Dermis microvascular lymphatic vessel endothelial cell (primary cell): ENCODE measurements around the gene CMIP. TPM values are rescaled to one million over a fixed set of nuclear protein-coding genes. Genes with fewer than 3 reads are reported as not detected.
"Not testable (repeated sequence)": the region's sequence is repeated elsewhere in the genome, so short reads cannot be mapped to it uniquely, and the experiment has no call there.

Experiments
- DNase-seq, 2 donors: peaks; one replicate each; pipeline versions ENCODE4 v3.0.0 to v3.0.0-alpha.2; 2010; ENCODE audit warnings: low read depth in 2 of 2
- total RNA-seq: library from RNA; depleted of rRNA; stranded (reverse); fragments of >200 nt; gene quantifications from 2 replicates; pipeline ENCODE4 v1.2.1, GENCODE V29; 2014

Gene CMIP
- total RNA-seq, 1 donor from 2014 or later = 8.0 TPM

- peak in 1 of 2 donors; percentile 39 for DNase-seq
Observed at GRCh38 chr16:81565321-81566028, 120.9 kb downstream of the CMIP start.

DNA sequence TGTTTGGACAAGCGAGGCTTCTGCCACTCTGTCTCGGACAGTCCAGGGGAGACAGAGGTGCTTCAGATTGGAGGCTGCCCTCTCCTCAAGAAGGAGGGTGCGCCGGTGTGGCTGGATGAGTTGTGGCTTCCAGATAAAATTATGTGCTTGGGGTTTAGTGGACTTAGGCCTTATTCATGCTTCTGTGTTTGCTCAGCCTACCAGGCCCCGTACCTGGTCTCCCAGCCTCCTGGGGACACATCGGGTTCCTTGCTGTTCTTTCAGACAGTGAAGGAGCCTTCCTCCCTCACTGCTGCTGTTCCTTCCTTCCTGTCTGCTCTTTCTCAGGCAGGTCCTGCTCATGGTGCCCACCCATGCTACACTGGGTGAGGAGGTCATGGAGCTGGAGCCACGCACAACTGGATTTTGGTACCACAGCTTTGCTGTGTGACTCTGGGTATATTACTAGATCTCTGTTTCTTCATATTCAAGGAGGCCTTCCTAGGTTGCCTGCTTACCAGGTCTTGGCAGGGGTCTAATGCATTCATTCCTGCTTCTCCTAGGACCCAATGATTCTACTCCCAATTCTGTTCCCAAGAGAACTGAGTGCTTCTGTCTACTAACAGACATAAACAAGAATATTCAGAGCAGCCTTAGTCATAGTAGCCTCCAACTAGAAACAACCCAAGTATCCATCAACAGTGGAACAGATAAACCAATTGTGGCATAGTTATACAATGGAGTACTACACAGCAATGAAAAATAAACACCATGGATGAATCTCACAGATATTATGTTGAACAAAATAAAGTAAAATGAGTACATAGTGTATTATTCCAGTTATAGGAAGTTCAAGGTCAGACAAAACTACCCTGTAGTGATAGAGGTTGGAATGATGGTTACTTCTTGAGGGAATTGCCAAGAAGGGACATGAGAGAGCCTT lies 121.7 kb downstream of the CMIP start:
- no peak for DNase-seq

DNA sequence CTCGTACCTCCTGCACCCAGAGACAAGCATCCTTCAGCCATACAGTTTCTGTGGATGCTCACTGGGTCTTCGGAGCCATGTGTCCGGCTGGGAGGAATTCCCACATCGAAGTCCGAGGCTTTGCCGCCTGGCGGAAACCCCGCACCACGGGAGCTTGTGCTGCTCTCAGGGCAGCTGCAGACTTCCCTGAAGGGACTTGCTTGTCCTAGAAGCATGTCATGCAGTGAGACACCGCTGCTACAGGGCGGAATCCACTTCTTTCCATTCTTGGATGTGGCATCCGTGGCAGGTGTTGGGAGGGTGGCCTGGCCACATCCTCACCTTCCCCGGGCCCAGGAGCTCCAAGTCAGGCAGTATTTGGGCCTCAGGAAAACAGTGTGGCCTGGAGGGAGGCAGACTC lies 122.5 kb downstream of the CMIP start:
- DNase-seq = no peak

DNA sequence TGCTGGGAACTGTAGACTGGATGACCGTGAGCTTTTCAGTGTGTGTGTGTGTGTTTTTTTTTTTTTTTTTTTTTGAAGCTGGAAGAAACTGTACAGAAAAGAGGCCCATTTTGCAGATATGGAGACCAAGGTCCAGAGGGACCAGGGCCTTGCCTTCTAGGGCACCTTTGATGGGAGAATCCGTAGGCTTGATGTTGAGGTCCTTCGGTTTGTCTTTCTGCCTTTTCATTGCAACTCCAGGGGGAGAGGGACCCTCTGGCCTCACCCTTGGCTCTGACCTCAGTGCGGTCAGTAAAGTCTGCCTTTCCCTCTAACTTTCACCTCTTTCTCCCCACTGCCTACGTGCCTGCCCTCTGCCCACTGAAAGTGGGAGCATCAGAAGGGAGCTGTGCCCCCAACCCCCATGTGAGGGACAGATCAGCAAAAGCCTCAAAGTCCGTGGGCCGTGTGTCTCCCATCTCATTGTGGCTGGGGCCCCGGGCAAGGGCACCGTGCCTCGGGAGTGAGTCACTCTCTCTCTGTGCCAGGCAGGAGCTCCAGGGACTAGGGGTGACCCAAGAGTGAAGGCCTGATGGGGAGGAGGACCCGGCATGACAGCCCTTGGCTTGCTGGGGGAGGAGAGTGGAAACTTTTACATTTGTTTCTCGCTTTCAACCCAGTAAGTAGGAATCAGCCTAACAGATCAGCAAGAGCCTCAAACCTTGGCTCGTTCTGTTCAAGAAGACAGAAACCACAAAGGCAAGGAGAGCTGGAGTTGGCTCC lies 123.6 kb downstream of the CMIP start:
- peak in 1 of 2 donors; percentile 39 for DNase-seq

DNA sequence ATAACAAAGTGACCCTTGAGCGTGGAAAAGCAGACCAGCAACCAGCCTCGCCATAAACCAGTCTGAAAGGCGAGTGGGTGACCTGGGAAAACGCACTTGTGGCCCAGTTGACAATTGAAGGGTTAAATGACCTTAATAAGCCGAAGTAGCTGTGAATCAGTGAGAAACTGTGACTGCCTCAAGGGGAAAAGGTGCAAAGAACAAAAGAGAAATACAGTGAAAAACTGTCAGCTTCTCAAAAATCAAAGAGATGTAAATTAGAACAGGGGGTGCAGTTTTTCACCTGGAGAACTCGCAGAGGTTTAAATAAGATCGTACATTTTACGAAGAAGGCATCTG lies 124.1 kb downstream of the CMIP start:
- no peak for DNase-seq

- DNase-seq = no peak
Observed at GRCh38 chr16:81569361-81570034, 124.9 kb downstream of the CMIP start.

DNA sequence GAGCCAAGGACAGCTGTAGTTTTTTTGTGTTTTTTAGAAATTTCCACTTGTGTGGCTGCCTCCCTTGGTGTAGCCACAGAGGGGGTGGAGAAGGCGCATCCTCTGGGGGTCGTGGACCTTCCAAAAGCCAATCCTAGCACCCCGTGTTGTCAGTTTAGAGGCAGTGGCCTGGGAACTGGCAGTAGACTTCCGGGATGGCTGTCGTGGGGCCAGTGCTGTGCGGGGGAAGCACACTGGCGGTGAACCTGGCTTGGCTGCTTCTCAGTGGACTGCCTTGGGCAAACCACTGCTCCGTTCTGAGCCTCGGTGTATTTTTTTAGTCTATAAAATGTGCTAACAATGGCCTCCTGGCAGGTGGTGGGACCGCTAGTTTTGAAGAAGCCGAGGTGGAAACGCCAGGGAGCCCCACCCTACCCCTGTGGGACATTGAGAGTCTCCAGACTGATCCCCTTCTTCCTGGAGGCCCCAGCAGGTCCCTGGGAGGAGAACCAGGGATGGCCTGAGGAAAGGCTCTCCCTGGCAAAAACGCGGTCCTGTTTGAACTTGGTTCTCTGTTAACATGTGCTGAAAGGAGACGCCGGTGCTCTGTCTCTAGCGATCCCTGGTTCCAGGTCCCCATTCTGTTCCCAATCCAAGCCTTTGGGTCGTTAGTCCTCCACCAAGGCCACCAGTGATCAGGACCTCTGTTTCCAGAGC lies 125.7 kb downstream of the CMIP start:
- DNase-seq = no peak

DNA sequence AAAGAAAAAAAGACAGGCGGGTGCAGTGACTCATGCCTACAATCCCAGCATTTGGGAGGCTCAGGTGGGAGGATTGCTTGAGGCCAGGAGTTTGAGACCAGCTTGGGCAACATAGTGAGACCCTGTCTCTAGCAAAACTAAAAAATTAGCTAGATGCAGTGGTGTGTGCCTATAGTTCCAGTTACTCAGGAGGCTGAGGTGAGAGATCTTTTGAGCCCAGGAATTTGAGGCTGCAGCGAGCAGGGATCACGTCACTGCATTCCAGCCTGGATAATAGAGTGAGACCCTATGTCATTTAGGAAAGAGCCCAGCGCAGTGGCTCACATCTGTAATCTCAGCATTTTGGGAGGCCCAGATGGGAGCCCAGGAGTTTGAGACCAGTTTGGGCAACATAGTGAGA lies 126.6 kb downstream of the CMIP start:
- DNase-seq = no peak

DNA sequence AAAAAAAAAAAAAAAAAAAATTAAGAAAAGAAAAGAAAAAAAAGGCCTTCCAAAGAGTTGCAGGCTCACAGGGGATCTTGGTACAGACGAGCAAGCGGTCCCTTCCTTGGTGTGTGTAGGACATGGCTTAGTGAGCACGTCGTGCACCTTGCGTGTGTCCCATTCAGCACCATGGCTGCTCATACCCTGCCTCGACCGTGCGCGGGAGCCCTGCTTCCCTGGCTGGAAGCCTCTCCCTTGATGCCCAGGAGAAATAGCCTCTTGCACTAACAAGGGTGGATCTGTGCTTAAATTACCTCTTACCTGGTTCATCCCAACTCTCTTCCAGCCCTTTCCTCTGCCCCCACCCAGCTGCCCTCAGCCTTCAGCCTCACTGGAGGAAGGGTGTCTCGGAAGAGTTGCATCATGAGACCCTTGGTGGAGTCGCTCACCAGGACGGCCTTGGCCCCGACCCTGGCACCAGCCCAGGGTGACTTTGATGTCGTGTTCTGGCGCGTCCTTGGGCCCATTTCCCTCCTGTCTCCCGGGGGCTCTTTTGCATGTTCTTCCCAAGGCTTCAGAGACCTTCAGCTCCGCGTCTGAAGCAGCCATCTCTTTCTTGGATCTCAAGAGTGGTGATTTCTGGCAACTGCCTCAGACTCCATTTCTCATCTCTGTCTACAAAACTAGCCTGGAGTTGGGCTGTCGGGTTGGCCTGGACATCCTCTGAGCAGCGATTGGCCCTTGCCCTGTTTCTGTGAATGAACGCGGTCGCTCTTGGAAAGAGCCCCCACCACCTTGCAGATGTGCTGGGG lies 127.2 kb downstream of the CMIP start:
- no peak for DNase-seq

DNA sequence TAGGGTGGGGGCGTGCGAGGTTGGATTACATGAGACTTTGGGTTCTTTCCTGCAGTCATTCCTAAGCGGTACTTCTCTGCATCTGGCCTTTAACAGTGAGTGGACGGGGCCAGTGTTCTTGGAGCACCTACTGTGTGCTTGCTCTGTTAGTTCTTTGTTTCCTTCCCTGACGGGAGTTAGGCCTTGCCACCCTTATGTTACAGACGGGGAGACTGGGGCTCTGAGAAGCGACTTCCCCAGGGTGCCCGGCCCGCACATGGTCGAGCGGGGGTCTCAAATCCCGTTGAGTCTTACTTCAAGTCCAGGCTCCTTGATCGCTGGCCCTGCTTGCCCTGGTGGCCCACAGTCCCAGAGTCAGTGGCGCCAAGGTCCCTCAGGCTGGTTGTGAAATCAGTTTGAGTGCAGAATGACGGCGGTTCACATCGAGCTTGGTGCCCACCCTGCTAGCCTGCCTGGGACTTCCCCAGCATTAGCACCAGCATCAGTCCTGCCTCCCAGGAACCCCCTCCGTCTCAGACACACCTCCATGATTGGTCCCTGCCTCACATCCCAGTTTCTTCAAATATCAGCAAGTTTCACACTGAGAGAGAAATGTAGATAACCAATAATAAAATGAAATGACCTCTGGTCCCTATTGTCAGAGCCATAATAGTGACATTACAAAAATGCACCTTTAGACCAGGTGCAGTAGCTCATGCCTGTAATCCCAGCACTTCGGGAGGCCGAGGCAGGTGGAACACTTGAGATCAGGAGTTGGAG lies 128.0 kb downstream of the CMIP start:
- DNase-seq = no peak

GRCh38 chr16:81573533-81574020 lies 129.0 kb downstream of the CMIP start:
- no peak for DNase-seq

DNA sequence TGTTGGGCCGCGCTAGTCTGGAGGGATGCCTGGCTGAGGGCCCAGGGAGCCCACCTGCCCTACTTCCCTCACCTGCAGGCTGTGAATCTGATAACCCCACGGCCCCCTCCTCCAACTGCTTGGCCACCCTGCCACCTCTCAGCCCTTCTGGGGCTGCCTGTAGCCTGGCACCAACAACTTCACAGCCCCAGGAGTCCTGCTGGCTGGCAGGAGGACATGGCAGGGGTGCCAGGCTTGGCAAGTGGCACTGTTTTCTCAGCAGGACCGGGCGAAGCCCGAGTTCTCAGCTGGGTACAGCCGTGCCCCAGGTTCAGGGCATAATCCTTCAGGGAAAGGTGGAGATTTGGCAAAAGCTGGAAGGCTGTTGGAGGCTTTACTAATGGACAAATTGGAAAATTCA lies 129.6 kb downstream of the CMIP start:
- no peak for DNase-seq

DNA sequence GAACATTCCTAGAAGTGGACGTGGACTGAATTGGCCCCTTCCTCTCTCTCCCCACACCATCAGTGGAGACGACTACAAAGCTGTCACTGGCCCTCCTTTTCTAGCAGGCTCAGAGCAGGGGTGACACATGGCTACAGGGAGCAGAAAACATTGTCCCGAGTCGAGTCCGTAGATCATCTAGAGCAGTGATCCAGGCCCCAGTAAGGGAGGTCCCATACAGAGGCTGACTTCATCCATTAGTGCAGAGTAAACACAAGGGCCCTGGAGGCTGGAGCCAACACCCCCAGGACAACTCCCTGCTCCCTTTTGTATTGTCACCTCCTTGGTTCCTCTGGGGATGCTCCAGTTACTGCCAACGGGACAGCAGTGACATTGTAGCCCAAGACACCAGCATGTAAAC lies 130.7 kb downstream of the CMIP start:
- DNase-seq = no peak

GRCh38 chr16:81575834-81576233 lies 131.2 kb downstream of the CMIP start:
- no peak for DNase-seq

GRCh38 chr16:81576696-81577095 lies 132.1 kb downstream of the CMIP start:
- DNase-seq = no peak

GRCh38 chr16:81577272-81577671 lies 132.7 kb downstream of the CMIP start:
- not testable (repeated sequence) for DNase-seq

GRCh38 chr16:81578076-81578475 lies 133.5 kb downstream of the CMIP start:
- no peak for DNase-seq

- DNase-seq = no peak
Observed at GRCh38 chr16:81578636-81579413, 134.2 kb downstream of the CMIP start.
